Measurements from ENCODE around the gene ITGBL1. TPM values are rescaled to one million over a fixed set of nuclear protein-coding genes. Genes with fewer than 3 reads are reported as not detected.

ITGBL1 gene
- total and polyA plus RNA-seq, 2 of the 13 experiments (the other 11 are each of a cell fraction or from before 2014, with no cell fraction given): 0.02 TPM; not detected in 1

- TF ChIP-seq BRCA1 (CRISPR knock-in tag; IDR thresholded peaks at IDR 0.05) (no peak), CREB1 (IDR thresholded peaks at IDR 0.05) (no peak), CREB1 (CRISPR knock-in tag; IDR thresholded peaks at IDR 0.05) (peak; percentile 24; the same call in 1 of the 2 replicates), BCL6 (CRISPR knock-in tag; IDR thresholded peaks at IDR 0.05) (peak; percentile 75), EHMT2 (IDR thresholded peaks at IDR 0.05; ENCODE audit: borderline replicate concordance, low read depth, low read length) (0 out of 2 replicates have a peak, but pooled peaks have one; percentile 29), MIXL1 (CRISPR knock-in tag; IDR thresholded peaks at IDR 0.05) (peak; percentile 83; the same call in 1 of the 2 replicates), ZNF589 (CRISPR knock-in tag; conservative IDR thresholded peaks at IDR 0.05) (no peak), HHEX (CRISPR knock-in tag; IDR thresholded peaks at IDR 0.05) (peak; percentile 44; the same call in 1 of the 2 replicates), LCORL (IDR thresholded peaks at IDR 0.05) (no peak), LCORL (CRISPR knock-in tag; IDR thresholded peaks at IDR 0.05) (peak; percentile 39; the same call in 1 of the 2 replicates), ELF3 (CRISPR knock-in tag; IDR thresholded peaks at IDR 0.05) (peak; percentile 57), SMC3 (IDR thresholded peaks at IDR 0.05; ENCODE audit: low read length) (peak; percentile 43), SOX5 (CRISPR knock-in tag; IDR thresholded peaks at IDR 0.05; ENCODE audit: borderline replicate concordance) (peak; percentile 95), PBX2 (CRISPR knock-in tag; IDR thresholded peaks at IDR 0.05) (peak; percentile 16; the same call in 1 of the 2 replicates), TBX2 (CRISPR knock-in tag; IDR thresholded peaks at IDR 0.05; ENCODE audit: borderline replicate concordance) (peak; percentile 31; the same call in 1 of the 2 replicates), MTA3 (CRISPR knock-in tag; IDR thresholded peaks at IDR 0.05) (no peak), HDAC1 (CRISPR knock-in tag; IDR thresholded peaks at IDR 0.05) (peak; percentile 49; the same call in 1 of the 2 replicates), ZNF33A (CRISPR knock-in tag; IDR thresholded peaks at IDR 0.05; ENCODE audit: borderline replicate concordance) (no peak), ZNF382 (CRISPR knock-in tag; IDR thresholded peaks at IDR 0.05; ENCODE audit: borderline replicate concordance) (no peak), THYN1 (CRISPR knock-in tag; IDR thresholded peaks at IDR 0.05; ENCODE audit: borderline replicate concordance, low read depth) (no peak)
- TF ChIP-seq, protein P1, sequence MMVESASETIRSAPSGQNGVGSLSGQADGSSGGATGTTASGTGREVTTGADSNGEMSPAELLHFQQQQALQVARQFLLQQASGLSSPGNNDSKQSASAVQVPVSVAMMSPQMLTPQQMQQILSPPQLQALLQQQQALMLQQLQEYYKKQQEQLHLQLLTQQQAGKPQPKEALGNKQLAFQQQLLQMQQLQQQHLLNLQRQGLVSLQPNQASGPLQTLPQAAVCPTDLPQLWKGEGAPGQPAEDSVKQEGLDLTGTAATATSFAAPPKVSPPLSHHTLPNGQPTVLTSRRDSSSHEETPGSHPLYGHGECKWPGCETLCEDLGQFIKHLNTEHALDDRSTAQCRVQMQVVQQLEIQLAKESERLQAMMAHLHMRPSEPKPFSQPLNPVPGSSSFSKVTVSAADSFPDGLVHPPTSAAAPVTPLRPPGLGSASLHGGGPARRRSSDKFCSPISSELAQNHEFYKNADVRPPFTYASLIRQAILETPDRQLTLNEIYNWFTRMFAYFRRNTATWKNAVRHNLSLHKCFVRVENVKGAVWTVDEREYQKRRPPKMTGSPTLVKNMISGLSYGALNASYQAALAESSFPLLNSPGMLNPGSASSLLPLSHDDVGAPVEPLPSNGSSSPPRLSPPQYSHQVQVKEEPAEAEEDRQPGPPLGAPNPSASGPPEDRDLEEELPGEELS (CRISPR knock-in tag; IDR thresholded peaks at IDR 0.05): peak; percentile 92
- TF ChIP-seq, protein P2, sequence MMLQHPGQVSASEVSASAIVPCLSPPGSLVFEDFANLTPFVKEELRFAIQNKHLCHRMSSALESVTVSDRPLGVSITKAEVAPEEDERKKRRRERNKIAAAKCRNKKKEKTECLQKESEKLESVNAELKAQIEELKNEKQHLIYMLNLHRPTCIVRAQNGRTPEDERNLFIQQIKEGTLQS (CRISPR knock-in tag; IDR thresholded peaks at IDR 0.05): no peak
- TF ChIP-seq, protein P3, sequence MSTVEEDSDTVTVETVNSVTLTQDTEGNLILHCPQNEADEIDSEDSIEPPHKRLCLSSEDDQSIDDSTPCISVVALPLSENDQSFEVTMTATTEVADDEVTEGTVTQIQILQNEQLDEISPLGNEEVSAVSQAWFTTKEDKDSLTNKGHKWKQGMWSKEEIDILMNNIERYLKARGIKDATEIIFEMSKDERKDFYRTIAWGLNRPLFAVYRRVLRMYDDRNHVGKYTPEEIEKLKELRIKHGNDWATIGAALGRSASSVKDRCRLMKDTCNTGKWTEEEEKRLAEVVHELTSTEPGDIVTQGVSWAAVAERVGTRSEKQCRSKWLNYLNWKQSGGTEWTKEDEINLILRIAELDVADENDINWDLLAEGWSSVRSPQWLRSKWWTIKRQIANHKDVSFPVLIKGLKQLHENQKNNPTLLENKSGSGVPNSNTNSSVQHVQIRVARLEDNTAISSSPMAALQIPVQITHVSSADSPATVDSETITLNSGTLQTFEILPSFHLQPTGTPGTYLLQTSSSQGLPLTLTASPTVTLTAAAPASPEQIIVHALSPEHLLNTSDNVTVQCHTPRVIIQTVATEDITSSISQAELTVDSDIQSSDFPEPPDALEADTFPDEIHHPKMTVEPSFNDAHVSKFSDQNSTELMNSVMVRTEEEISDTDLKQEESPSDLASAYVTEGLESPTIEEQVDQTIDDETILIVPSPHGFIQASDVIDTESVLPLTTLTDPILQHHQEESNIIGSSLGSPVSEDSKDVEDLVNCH (CRISPR knock-in tag; IDR thresholded peaks at IDR 0.05): no peak
- TF ChIP-seq, protein P4, sequence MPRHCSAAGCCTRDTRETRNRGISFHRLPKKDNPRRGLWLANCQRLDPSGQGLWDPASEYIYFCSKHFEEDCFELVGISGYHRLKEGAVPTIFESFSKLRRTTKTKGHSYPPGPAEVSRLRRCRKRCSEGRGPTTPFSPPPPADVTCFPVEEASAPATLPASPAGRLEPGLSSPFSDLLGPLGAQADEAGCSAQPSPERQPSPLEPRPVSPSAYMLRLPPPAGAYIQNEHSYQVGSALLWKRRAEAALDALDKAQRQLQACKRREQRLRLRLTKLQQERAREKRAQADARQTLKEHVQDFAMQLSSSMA (CRISPR knock-in tag; IDR thresholded peaks at IDR 0.05): no peak
- TF ChIP-seq, protein P5, sequence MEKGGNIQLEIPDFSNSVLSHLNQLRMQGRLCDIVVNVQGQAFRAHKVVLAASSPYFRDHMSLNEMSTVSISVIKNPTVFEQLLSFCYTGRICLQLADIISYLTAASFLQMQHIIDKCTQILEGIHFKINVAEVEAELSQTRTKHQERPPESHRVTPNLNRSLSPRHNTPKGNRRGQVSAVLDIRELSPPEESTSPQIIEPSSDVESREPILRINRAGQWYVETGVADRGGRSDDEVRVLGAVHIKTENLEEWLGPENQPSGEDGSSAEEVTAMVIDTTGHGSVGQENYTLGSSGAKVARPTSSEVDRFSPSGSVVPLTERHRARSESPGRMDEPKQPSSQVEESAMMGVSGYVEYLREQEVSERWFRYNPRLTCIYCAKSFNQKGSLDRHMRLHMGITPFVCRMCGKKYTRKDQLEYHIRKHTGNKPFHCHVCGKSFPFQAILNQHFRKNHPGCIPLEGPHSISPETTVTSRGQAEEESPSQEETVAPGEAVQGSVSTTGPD (CRISPR knock-in tag; IDR thresholded peaks at IDR 0.05): no peak
Measured at GRCh38 chr13:101576977-101577376, 124.5 kb downstream of the ITGBL1 start (continued).

Measured in HepG2 (cell line).